ENCODE measurements around the gene C1orf232.

DNA sequence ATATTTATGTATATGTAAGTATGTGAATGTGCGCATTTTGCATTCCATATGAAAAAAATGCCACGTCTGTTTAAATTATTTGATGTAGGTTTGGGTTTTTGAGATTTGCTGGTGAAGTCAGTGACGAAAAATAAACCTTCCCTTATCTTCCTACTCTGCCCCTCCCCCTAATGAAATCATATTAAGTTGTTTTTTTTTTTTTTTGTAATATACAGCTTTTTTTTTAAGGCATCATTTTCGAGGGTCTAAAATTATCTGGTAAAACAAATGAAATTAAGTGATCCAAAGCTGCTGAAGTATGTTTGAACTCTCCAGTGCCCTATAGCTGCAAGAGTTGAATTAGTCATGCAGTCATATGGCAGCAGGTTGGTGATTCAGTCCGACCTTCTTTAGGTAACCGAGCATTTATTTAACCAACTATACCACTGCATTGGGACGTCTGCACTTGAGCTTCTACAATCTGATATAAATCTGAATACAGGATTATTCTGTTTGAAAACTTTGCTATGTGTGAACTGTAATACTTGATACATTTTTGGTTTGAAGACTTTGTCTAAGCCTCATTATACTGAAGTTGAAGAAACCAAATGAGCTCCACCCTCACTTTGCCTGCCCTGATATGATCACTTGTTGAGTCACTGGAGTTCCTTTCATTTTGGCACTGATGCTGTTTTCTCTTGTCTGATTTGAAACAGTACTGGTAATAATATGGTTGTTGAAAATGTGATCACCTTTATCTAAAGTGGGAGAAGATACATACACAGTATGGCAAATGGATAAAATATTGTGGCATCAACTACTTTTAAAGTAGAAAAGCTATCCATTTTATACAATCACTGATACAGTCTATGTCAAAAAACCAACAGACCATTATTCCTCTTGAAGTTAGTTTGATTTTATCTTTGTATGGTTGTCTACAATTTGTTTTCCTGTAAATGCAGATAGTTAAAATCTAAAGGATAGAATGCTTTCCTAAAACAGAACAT is 45.5 kb downstream of the C1orf232 start:
- no peak for TF ChIP-seq POLR2A (IDR thresholded peaks at IDR 0.05)
- TF ChIP-seq, protein P1, sequence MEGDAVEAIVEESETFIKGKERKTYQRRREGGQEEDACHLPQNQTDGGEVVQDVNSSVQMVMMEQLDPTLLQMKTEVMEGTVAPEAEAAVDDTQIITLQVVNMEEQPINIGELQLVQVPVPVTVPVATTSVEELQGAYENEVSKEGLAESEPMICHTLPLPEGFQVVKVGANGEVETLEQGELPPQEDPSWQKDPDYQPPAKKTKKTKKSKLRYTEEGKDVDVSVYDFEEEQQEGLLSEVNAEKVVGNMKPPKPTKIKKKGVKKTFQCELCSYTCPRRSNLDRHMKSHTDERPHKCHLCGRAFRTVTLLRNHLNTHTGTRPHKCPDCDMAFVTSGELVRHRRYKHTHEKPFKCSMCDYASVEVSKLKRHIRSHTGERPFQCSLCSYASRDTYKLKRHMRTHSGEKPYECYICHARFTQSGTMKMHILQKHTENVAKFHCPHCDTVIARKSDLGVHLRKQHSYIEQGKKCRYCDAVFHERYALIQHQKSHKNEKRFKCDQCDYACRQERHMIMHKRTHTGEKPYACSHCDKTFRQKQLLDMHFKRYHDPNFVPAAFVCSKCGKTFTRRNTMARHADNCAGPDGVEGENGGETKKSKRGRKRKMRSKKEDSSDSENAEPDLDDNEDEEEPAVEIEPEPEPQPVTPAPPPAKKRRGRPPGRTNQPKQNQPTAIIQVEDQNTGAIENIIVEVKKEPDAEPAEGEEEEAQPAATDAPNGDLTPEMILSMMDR (IDR thresholded peaks at IDR 0.05), result no peak

Data from testis (tissue), 2 donors.